ENCODE data around the gene KRT13.

Gene KRT13

GRCh38 chr17:41518789-41519449 lies 13.5 kb upstream of the KRT13 start, which contains the start of gene KRT15:
Gene KRT15 (minus strand): TSS chr17:41518890. CDS start chr17:41518827, 63 bp downstream.
- DNase-seq, result no peak

GRCh38 chr17:41518031-41518430 lies 12.6 kb upstream of the KRT13 start:
- DNase-seq, result no peak

- no peak for DNase-seq
These were observed 11.4 kb upstream of the KRT13 start for GRCh38 chr17:41516830-41517283.

GRCh38 chr17:41516147-41516829 lies 10.9 kb upstream of the KRT13 start:
- no peak for DNase-seq

GRCh38 chr17:41513168-41513547 lies 7.7 kb upstream of the KRT13 start:
- no peak for DNase-seq

- no peak for DNase-seq
These were observed 7.2 kb upstream of the KRT13 start for GRCh38 chr17:41512546-41513167.

GRCh38 chr17:41511716-41512115 lies 6.3 kb upstream of the KRT13 start:
- DNase-seq, result no peak

GRCh38 chr17:41511116-41511515 lies 5.7 kb upstream of the KRT13 start:
- no peak for DNase-seq

GRCh38 chr17:41510251-41511065 lies 5.0 kb upstream of the KRT13 start:
- DNase-seq, result no peak

GRCh38 chr17:41507315-41507880 lies 2.0 kb upstream of the KRT13 start:
- no peak for DNase-seq

GRCh38 chr17:41505809-41506767 lies 676 bp upstream of the KRT13 start:
- no peak for DNase-seq

GRCh38 chr17:41504246-41504977 lies 1.0 kb downstream of the KRT13 start:
- no peak for DNase-seq

GRCh38 chr17:41503202-41503601 lies 2.2 kb downstream of the KRT13 start:
- no peak for DNase-seq

- no peak for DNase-seq
These were observed 5.1 kb downstream of the KRT13 start for GRCh38 chr17:41500131-41500911.

GRCh38 chr17:41499714-41500113 lies 5.7 kb downstream of the KRT13 start:
- DNase-seq, result no peak

- DNase-seq, result no peak
These were observed 7.1 kb downstream of the KRT13 start for GRCh38 chr17:41498276-41498675.

- peak; percentile 43 for DNase-seq
These were observed 8.5 kb downstream of the KRT13 start for GRCh38 chr17:41496803-41497484.

- DNase-seq, result no peak
These were observed 10.9 kb downstream of the KRT13 start for GRCh38 chr17:41494524-41494923.

GRCh38 chr17:41492771-41493170 lies 12.6 kb downstream of the KRT13 start:
- DNase-seq, result no peak

Measured in activated CD4-positive, alpha-beta T cell treated with anti-CD3 and anti-CD28 coated beads, Interleukin-2, amount 50 U/mL, for 1 hour (primary cell).